NB4 (cell line): Measurements from ENCODE around the gene COL2A1.
A peak's percentile ranks its signal among the peaks of the same experiment; 100 is the strongest.

Experiments
- DNase-seq: peaks from one replicate; pipeline ENCODE4 v3.0.0; 2010; ENCODE audit warnings: low read depth
- H3K4me3 ChIP-seq: one replicate; pipeline ENCODE4 v1.5.1; 2011; ENCODE audit warnings: mild to moderate bottlenecking, low read depth, low read length, moderate library complexity
- MYC ChIP-seq: IDR thresholded peaks from 2 replicates; pipeline ENCODE4 v1.6.1; 2011; ENCODE audit warnings: low read depth, low read length
- POLR2A ChIP-seq: IDR thresholded peaks from 2 replicates; pipeline ENCODE4 v1.6.1; 2011; ENCODE audit warnings: mild to moderate bottlenecking; ENCODE audit not compliant: insufficient read length; ENCODE audit errors: extremely low read depth
- TF ChIP-seq, protein P1 (sequence below): IDR thresholded peaks from one replicate; pipeline ENCODE4 v1.5.1; 2012; ENCODE audit warnings: low read depth, low read length
- TF ChIP-seq, protein P2 (sequence below): IDR thresholded peaks from 2 replicates; pipeline ENCODE4 v1.6.1; 2011; ENCODE audit warnings: low read depth, low read length

COL2A1 gene

GRCh38 chr12:48031135-48031960 is 27.1 kb upstream of the COL2A1 start:
- DNase-seq = no peak
- TF ChIP-seq, protein P1, sequence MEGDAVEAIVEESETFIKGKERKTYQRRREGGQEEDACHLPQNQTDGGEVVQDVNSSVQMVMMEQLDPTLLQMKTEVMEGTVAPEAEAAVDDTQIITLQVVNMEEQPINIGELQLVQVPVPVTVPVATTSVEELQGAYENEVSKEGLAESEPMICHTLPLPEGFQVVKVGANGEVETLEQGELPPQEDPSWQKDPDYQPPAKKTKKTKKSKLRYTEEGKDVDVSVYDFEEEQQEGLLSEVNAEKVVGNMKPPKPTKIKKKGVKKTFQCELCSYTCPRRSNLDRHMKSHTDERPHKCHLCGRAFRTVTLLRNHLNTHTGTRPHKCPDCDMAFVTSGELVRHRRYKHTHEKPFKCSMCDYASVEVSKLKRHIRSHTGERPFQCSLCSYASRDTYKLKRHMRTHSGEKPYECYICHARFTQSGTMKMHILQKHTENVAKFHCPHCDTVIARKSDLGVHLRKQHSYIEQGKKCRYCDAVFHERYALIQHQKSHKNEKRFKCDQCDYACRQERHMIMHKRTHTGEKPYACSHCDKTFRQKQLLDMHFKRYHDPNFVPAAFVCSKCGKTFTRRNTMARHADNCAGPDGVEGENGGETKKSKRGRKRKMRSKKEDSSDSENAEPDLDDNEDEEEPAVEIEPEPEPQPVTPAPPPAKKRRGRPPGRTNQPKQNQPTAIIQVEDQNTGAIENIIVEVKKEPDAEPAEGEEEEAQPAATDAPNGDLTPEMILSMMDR = no peak
- TF ChIP-seq, protein P2, sequence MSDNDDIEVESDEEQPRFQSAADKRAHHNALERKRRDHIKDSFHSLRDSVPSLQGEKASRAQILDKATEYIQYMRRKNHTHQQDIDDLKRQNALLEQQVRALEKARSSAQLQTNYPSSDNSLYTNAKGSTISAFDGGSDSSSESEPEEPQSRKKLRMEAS = no peak
- TF ChIP-seq POLR2A = no peak
- no peak for TF ChIP-seq MYC
- H3K4me3 ChIP-seq = no peak overlapping the region

DNA sequence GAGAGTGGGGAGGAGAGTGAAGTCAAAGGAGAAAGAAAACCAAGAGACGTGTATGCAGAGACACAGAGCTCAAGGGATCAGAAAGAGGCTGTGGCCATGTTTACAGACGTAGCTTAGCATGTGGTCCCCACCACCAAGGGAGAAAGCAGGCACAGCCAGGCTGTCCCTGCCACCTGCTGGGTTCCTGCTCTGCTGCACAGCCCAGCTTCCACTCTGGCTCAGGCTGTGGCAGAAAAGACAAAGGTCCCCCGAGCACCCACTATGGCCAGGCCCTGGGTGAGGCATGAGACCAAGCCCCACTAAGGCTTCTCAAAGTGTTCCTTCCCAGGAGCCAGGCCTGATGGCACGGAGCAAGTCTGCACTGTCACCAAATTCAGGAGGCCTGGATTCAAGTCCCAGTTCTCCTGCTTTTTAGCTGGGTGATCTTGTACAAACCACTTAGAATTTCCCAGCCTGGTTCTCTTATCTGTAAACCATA is 25.9 kb upstream of the COL2A1 start:
- peak; percentile 35 for DNase-seq
- H3K4me3 ChIP-seq = no peak overlapping the region
- TF ChIP-seq, protein P1 = no peak
- TF ChIP-seq, protein P2 = no peak
- no peak for TF ChIP-seq MYC

DNA sequence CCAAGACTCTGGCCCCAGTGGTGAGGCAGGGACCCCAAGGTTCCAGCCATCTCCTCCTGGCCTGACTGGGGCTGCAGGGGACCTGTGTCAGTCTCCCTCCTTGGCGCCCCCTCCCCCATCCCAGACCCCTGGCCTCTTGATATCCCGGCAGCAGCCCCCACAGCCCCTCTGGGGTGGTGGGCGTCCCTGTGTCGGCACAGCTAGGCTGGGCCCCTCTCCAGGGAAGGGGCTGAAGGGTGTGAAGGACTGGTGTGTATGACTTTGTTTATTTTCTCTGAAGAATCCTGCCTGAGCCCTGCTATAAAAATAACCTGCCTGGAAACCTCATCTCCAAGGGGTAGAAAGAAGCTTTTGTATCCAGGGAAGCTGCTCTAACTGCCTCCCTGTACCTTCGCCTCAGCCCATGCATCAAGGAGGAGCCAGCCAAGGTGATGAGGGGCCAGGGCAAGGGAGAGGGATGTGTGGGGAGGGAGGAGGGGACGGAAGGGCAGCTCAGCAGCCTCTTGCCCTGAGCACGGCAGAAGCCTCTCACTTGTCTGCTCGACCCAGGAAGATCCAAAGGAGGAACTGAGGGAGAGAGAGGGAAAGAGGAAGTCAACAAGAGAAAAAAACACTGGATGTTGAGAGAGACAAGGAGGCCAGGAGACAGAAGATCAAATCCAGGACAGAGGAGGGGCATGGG is 25.4 kb upstream of the COL2A1 start:
- TF ChIP-seq POLR2A (no peak), MYC (no peak)
- TF ChIP-seq, protein P1 = no peak
- TF ChIP-seq, protein P2 = no peak
- H3K4me3 ChIP-seq = no peak overlapping the region
- DNase-seq = peak; percentile 45

DNA sequence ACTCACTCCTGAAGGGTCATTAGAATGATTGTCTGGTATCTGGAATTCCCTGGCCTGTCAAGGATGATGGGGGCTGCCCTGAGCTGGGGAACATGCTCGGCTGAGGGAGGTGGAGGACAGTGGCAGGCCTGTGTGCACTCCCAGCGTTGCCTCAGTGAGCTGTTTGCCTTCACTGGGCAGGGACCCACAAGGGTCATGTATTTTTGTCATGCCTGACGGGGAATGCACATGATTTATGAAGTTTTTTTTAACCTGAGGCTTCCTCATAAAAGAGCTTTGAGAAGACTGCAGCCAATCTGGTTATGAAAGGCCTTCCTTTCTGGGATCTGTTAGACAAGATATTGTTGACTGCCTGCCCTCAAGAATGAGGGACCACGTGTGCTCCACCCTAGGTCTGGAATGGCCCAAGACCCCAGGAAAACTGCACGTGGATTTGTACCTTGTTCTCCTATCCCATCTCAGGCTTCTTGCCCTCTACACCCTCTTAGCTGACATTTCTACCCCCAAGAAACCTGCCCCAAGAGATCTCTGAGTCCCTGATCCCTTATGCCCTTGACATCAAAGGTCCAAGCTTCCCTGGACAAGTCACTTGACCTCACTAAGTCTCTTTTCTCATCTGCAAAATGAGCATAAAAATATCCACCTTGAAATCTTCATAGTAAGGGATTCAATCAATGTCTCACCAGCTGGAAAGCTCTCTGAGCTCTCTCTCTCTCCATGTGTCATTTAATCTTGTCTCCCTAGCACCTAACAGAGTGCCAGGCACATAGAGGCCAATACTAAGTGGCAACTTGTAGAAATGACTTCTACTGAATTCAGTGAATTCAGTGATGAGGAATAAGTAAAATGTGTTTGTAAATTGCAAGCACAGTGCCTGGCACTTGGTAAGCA is 24.5 kb upstream of the COL2A1 start:
- no peak overlapping the region for H3K4me3 ChIP-seq
- TF ChIP-seq, protein P2 = no peak
- TF ChIP-seq, protein P1 = no peak
- TF ChIP-seq MYC (no peak), POLR2A (no peak)
- DNase-seq = no peak

DNA sequence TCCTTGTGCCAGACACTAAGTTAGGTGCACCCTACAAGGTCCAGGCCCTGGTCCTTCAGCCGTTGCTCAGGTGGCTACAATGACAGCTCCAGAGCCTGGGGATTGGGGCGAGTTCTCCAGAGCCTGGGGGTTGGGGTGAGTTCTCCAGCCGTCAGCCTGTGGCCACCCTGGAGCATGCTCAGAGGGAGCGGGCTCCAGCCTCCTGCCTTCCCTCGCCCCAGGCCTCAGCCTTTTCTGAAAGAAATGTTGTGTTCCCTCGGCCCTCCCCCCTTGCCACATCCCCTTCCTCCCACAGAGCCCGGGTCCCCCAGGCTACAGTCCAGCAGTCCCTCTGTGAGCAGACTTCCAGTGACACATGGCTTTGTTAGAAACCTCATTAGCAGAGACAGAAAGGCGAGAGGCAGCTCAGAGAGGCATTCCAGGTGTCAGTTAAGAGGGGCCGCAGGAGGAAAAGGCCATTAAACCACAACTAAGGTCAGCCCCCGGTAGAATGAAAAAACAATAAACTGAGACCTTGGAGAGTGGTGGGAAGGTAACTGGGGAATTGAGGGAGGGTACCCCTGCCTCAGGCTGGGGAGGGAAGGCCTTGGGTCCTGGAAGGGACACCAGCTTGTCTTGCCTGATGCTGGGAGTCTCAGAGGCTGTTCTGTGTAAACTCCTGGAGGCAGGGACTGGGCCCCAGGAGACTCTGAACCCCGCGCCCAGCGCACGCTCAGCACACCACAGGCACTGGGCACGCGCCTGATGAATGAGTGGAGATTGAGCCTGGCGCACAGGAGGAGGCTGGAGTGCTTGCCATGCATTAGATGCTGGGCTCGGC is 23.1 kb upstream of the COL2A1 start:
- DNase-seq = peak; percentile 28
- TF ChIP-seq, protein P1 = no peak
- no peak for TF ChIP-seq POLR2A
- TF ChIP-seq, protein P2 = no peak
- TF ChIP-seq MYC = no peak
- no peak overlapping the region for H3K4me3 ChIP-seq
